ENCODE results near the gene SPTBN5. TPM values are rescaled to one million over a fixed set of nuclear protein-coding genes. Genes with fewer than 3 reads are reported as not detected.

SPTBN5 gene
- total RNA-seq, 4 donors from 2014 or later, result 0.40 to 2.5 (median 1.8) TPM

- Histone ChIP-seq H3K9me3 (no peaks in the 10 kb centered on the region), H3K27me3 (no peaks in the 10 kb centered on the region), H3K27ac (no peak overlapping the region), H3K4me3 (replicated peaks in 1 of 3) (no peak overlapping the region), H3K36me3 (peaks cover 14 to 20% of the 10 kb centered on the region in 2 donors), H3K4me1 (peaks cover 0 to 5% of the 10 kb centered on the region in 2 donors)
- intact Hi-C loops (cut with DNase I), result loop anchor here (5.0 kb wide), 1 partner anchor 78 kb away; no protein-coding TSS in a partner anchor
- DNase-seq, result no peak
- TF ChIP-seq POLR2A (IDR thresholded peaks at IDR 0.05), result no peak
- no peak for TF ChIP-seq CTCF (IDR thresholded peaks at IDR 0.05)
- 91% methylated on average over 23 to 35 of the region's 36 CpGs for WGBS, 2 donors
These were observed 6.9 kb upstream of the SPTBN5 start for GRCh38 chr15:41900526-41901380.

GRCh38 chr15:41899854-41900442, 6.1 kb upstream of the SPTBN5 start:
- 80 to 92% methylated on average over 6 of the region's 6 CpGs for WGBS, 2 donors
- peaks cover 14 to 20% of the 10 kb centered on the region in 2 donors for H3K36me3 ChIP-seq

GRCh38 chr15:41897363-41897799, 3.5 kb upstream of the SPTBN5 start:
- TF ChIP-seq CTCF (IDR thresholded peaks at IDR 0.05) (no peak), POLR2A (IDR thresholded peaks at IDR 0.05) (no peak)
- no peak overlapping the region for H3K27ac ChIP-seq
- H3K9me3 ChIP-seq, result no peaks in the 10 kb centered on the region
- intact Hi-C loops (cut with DNase I), result no loop called here
- no peak for DNase-seq
- 73 to 79% methylated on average over 8 of the region's 8 CpGs for WGBS, 2 donors
- H3K4me1 ChIP-seq, result peaks cover 29 to 31% of the 10 kb centered on the region in 2 donors
- no peak overlapping the region for H3K4me3 ChIP-seq (replicated peaks in 1 of 3)
- no peaks in the 10 kb centered on the region for H3K27me3 ChIP-seq
- peaks cover 14 to 20% of the 10 kb centered on the region in 2 donors for H3K36me3 ChIP-seq

More at GRCh38 chr15:41899854-41900442, 6.1 kb upstream of the SPTBN5 start:
- Histone ChIP-seq H3K4me3 (replicated peaks in 1 of 3) (no peak overlapping the region), H3K4me1 (peaks cover 6 to 11% of the 10 kb centered on the region in 2 donors), H3K27ac (no peak overlapping the region), H3K27me3 (no peaks in the 10 kb centered on the region), H3K9me3 (no peaks in the 10 kb centered on the region)
- DNase-seq, result no peak
- intact Hi-C loops (cut with DNase I), result loop anchor here (5.0 kb wide), 1 partner anchor 78 kb away; no protein-coding TSS in a partner anchor
- no peak for TF ChIP-seq CTCF (IDR thresholded peaks at IDR 0.05)
- TF ChIP-seq POLR2A (IDR thresholded peaks at IDR 0.05), result no peak

- WGBS, 2 donors, result 91 to 93% methylated on average over 6 of the region's 6 CpGs
- no peak for DNase-seq
- intact Hi-C loops (cut with DNase I), result no loop called here
- Histone ChIP-seq H3K36me3 (peaks cover 14 to 20% of the 10 kb centered on the region in 2 donors), H3K27me3 (no peaks in the 10 kb centered on the region), H3K9me3 (no peaks in the 10 kb centered on the region), H3K4me3 (replicated peaks in 1 of 3) (no peak overlapping the region), H3K27ac (no peak overlapping the region), H3K4me1 (peaks cover 37 to 39% of the 10 kb centered on the region in 2 donors)
- TF ChIP-seq CTCF (IDR thresholded peaks at IDR 0.05), result no peak
- no peak for TF ChIP-seq POLR2A (IDR thresholded peaks at IDR 0.05)
These were observed 2.7 kb upstream of the SPTBN5 start for GRCh38 chr15:41896566-41896965.

- no peaks in the 10 kb centered on the region for H3K9me3 ChIP-seq
- no peaks in the 10 kb centered on the region for H3K27me3 ChIP-seq
- DNase-seq, result no peak
- peaks cover 38 to 43% of the 10 kb centered on the region in 2 donors for H3K4me1 ChIP-seq
- H3K4me3 ChIP-seq (replicated peaks in 1 of 3), result no peak overlapping the region
- H3K27ac ChIP-seq, result no peak overlapping the region
- no peak for TF ChIP-seq POLR2A (IDR thresholded peaks at IDR 0.05)
- H3K36me3 ChIP-seq, result peaks cover 13 to 19% of the 10 kb centered on the region in 2 donors
- WGBS, 2 donors, result 91 to 100% methylated on average over 1 of the region's 1 CpG
- intact Hi-C loops (cut with DNase I), result no loop called here
These were observed 2.1 kb upstream of the SPTBN5 start for GRCh38 chr15:41895957-41896356.
